Cortex of kidney (tissue), 1 donor: ENCODE measurements around the gene KCNK7.

ENCODE experiments used
- DNase-seq: peaks from one replicate; lab custom pipeline; 2025; lab: John Stamatoyannopoulos, UW

KCNK7 gene

DNA sequence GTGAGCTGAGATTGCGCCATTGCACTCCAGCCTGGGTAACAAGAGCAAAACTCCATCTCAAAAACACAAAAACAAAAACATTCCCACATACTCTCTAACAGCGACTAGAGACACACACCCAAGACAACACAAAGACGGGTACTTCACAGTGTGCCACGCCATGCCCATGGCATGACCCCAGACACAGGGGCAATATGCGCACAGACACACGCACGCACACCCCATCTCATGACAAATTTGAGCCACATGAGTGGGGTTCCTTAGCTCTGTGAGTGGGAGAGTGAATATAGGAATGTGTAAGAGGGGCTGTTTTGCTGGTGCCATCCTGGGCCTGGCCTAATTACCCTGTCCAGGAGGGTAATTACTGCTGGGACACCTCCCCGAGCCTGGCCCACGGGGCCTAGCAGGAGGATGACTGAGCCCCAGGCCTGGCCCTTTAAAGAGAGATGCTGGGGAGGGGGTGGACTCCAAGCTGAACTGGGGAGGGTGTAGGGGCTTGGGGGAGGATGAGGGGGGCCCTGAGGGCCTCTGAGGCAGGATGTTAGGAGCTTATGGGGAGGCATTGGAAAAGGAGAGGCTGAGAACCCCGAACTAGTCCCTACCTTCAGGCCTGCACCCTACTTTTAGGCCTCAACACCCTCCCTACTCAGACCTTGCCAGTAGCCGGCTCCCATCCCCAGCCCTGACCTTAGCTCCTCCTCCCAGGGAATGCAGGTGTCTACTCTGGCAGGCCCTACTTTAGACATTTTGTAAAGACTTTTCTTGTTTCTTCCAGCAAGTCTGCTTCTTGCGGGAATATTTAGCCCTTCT, 38.9 kb downstream of the KCNK7 start:
- no peak for DNase-seq

DNA sequence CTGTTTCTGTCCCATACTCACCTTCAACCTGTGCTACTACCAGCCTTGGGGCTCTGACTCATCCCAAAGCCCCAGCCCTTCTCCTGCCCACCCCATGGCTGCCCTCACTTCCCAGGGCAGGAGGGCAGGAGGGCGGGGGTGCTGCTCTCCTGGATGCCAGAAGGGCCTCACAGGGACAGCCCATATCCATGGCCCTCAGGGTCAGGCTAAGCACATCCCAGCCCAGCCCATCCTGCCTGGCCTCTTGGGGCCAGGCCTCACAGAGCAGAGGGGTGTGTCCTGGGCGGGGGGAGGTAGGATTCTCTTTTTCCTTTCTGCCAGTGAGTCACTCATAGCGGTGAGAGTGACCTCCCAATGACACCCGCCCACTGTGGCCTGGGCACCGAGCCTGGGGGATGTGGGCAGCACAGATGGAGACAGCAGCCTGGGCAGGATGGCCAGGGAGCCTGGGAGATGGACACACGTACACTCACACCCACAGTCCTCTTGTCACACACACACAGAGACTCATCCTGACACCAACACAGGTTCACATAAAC, 39.8 kb downstream of the KCNK7 start:
- no peak for DNase-seq

DNA sequence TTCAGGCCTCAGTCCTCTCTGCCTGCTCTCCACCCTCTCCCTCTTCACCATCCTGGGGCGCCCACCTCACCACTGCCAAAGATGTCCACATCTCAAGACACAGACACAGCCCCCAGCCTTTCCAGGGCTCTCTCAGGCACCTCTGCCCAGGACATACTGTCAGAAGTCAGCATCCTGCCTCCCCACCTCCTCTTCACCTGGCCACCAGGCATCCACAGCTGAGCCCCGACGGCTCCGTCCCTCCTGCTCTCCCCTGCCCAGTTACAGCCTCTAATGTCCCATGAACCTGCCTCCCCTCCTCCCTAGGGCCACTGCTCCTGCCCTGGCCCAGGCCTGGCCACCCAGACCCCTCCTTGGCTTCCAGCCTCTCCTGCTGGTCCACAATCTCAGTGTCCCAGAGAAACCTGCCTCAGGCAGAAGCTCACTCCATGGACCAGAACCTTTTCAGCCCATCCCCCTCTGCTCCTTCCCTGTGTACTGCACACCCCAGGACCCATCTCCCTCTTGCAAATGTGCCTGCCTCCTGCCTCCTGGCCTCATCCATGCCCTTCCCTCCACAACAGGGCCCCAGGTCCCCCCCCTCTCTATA, 40.7 kb downstream of the KCNK7 start:
- no peak for DNase-seq

DNA sequence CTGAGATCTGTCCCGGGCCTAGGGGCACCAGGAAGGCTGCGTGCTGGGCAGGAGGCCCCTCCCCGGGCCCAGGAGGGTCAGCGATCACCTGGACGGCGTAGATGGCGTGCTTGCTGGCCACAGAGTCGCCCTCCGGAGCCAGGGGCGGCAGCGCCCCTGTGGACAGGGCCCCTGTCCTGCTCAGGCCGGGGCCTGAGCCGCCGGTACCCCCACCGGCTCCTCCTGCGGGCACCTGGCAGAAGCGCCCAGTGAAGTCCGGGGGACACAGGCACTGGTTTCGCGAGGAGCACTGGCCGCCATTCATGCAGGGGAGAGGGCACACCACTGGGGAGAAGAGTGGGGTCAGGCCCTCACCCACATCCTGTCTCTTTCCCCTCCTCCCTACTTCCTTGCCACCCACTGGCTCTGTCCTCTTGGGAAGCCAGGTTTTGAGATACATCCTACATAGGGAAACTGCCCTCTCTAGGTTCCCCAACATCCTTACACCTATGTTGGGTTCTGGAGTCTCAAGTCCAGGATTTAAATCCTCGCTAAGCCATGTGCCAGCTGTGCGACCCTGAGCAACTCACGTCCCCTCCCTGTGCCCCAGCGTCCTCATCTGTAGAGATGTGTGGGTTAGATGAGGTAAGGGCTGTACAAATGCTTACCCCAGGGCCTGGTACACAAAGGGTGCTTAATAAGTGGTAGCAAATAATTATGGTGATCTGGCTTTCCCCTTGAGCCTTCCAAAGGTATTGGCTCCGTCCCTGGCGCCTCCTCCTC, 41.4 kb downstream of the KCNK7 start:
- DNase-seq = no peak

DNA sequence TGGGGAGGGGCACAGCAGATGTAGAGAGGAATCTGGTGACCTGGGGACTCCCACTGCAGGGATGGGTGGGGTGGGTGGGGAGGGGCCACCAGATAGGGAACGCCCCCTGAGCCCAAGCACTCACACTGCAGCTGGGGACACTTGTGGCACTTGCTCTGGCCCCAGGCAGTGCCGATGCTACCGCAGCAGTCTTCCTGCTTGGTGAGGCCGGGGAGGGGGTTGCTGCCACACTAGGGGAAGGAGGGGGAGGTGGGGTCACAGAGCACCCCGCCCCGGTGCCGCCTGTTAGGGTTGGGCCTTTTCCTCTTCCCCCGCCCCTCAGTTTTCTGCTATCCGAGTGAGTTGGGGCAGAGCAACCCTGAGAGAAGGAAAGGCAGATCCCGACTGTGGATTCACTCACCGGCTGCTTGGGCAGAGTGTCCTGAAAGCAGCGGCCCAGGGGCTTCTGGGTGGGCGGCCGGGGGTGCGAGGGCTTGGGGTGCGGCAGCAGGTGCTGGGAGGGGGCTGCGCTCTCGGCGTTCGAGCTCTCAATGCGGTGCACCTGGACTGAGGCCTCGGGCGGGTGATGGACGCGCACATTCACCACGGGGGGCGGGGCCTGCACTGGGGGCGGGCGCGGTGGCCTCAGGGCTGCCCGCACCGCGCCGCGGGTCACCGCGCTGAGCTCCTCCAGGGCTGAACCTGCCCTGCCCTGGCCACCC, 42.1 kb downstream of the KCNK7 start:
- DNase-seq = no peak

DNA sequence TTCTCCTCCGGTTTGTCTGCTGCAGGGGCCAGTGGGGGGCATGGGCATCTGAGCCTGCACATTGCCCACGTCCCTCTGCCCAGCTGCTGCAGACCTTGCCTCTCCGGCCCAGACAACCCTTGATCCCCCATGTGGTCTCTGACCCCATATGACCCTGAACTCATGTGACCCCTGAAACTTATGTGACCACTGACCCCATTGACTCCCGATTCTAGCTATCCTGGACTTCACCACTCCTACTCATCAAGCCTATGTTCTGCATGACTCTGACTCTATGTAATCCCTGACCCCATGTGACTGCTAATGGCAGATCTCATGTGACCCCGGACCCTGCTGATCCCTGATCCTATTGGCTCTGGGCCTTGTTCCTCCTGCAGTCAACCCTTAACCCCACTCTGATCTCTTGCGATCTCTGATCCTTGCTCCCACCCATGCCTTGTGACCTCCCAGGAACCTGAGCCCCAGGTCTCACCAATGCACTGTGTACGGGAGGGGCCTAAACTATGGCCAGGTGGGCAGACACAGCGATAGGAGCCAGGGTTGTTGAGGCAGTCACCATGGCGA, 43.1 kb downstream of the KCNK7 start:
- DNase-seq = no peak

DNA sequence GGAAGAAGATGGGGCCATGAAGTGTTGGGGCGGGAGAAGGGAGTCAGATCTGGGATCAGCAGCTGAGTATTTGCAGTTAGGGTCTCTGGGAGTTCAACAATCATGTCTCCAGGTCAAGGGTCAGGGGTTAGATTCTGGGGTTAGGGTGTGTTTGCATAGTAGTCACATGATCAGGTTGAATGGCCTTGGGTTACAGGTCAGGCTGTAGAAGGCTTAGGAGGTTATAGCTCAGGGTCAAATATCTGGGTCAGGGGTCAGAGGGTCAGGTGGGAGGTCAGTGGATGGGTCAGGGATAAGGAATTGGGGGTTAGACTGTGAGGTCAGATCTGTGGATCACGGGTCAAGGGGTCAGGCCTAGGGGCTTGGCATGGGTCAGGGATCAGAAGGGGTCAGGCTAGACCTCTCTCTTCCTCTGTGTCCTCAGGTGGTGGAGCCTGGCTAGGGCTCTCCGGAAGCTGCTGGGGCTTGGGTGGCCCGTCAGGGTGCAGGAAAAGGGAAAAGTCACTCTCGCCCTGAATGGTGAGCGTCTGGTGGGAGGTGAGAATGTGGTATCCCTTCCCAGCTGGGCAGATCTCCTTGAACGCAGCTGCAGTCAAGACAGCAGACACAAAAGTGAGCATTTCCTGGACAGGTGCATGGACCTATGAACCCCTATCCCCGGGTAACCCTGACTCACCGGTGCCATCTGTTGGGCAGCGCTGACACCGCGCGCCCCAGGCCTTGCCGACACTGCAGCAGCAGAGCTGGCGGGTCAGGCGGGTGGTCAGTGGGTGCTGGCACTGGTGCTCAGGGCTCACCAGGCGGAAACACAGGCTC, 43.8 kb downstream of the KCNK7 start:
- no peak for DNase-seq

DNA sequence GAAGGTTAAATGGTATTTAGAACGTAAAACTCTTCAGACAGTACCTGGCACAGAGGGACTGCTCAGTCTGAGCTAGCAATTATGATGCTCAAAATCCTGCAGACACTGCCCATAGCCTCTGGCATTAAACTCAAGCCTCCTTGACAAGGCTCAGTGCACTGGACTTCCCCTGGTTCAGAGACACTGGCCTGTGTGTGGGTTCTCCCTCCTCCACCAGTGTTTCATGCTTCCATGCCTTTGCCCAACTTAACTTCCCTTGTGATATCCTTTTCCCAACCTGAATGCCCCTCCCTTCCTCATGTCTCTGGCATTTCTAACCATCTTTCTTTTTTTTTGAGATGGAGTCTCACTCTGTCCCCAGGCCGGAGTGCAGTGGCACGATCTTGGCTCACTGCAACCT, 46.5 kb downstream of the KCNK7 start:
- no peak for DNase-seq

DNA sequence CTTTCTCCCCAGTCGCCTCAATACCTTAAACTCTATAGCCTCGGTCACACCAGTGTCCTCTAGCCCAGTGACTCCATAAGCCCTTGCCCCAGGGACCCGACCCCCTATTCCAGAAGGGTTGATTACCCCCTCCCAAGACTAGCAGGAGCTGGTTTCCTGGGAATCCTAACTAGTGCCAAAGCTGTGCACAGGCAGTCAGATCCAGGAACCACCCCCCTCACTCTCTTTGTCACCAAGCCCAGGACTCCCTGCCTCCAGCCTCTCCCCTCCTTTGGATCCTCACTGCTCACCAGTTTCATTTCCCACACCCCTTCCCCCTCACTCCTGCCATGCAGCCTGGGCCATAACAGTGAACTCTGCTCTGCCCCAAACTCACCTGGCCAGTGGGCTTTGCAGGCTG, 47.2 kb downstream of the KCNK7 start:
- DNase-seq = no peak

DNA sequence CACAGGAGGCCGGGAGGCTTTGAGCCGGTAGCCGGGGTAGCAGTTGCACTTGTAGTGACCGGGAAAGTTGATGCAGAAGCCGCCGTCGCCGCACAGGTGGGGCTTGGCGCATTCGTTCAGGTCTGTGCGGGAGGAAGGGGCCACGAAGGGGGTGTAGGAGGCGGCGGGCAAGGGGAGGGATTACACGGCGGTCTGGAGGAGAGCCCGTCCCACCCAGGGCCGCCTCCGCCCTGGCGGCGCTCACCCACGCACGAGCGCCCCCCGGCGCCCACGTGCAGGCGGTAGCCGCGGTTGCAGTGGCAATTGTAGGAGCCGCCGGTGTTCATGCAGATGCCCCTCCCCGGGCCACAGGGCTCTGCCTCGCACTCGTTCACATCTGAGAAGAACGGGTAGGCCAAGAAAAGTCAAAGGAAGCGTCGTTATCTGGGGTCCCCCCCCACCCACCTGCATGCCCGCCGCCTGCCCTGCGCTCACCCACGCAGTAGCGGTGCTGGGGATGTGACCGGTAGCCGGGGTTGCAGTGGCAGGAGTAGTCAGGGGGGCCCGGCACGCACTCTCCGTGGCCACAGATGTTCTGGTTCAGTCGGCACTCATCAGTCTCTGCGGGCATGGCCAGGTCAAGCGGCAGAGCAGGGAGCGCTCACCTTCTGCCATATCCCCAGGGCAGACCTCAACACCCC, 48.0 kb downstream of the KCNK7 start:
- DNase-seq = no peak

DNA sequence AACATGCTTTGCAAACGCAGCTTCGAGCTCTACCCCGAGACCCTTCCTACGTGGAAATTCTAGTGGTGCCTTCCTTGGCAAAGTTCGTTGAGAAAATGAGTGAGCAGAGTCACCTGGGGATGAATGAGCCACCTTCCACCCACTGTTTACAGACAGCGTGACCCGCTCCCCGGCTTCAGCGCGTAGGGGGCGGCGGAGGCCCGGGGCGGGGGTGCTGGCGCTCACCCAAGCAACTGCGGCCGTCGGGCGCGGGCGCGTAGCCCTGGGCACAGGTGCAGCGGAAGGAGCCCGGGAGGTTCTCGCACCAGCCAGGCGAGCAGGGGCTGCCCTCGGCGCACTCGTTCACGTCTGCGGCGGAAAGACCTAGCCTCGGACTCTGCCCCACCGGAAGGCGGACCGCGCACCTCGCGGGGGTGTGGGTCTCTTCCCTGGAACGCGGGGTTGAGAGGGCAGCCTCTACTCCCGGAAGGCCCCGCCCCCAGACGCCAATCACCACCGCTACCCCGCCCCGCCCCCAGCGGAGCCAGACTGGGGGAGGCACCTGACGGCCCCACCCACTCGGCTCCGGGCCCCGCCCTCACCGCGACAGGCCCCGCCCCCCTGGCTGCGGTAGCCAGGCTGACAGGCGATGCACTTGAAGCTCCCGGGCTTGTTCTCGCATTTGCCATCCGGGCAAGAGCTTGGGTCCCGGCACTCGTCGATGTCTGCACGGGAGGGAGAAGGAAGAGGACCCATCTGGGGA, 49.2 kb downstream of the KCNK7 start:
- no peak for DNase-seq

DNA sequence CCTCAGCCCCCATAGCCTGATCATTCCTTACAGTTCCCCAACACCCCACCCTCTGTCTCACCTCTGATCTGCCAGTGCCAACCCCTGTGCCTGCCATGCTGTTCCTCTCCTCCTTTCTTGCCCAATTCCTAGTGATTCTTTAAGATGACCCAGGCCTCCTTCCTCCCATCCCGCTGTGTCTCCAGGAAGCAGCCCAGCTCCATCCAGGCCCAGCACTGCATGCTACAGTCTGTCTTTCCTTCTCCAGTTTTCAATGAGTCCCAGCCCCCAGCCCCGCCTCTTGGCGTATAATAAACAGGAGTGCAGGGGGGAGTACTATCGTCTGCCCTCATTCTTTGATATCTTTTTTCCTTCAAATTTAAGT, 49.8 kb downstream of the KCNK7 start:
- DNase-seq = no peak
